K562 (cell line): ENCODE data around the gene C1orf167. TPM values are rescaled to one million over a fixed set of nuclear protein-coding genes. Genes with fewer than 3 reads are reported as not detected.
A peak's percentile ranks its signal among the peaks of the same experiment; 100 is the strongest.

Experiments used
- ATF4 ChIP-seq: fragments of 450-650 bp; formaldehyde crosslinking; IDR thresholded peaks from 2 replicates; pipeline ENCODE4 v1.4.0; 2022; ENCODE audit warnings: mild to moderate bottlenecking, moderate library complexity
- BRD9 ChIP-seq: fragments of 450-650 bp; IDR thresholded peaks from 2 replicates; pipeline ENCODE4 v1.6.1; 2018; ENCODE audit warnings: low read depth; ENCODE audit not compliant: partially characterized antibody
- C11orf30 ChIP-seq: fragments of 450-650 bp; IDR thresholded peaks from 2 replicates; pipeline ENCODE4 v1.6.1; 2016; ENCODE audit warnings: low read depth, mild to moderate bottlenecking
- CTBP1 ChIP-seq: fragments of 450-650 bp; IDR thresholded peaks from 2 replicates; pipeline ENCODE4 v1.6.1; 2016; ENCODE audit warnings: borderline replicate concordance
- CTCF ChIP-seq, 3 experiments: IDR thresholded peaks in 2 of 3; conservative IDR thresholded peaks in 1 of 3; 2 replicates each; pipeline ENCODE4 v1.5.1; 2011 to 2012; ENCODE audit warnings: low read length in 3 of 3, mild to moderate bottlenecking in 3 of 3, control low read depth in 2 of 3, improper control_type of control experiment in 1 of 3, inconsistent platforms in 1 of 3, low read depth in 1 of 3, mixed read lengths in 1 of 3, moderate library complexity in 1 of 3; ENCODE audit not compliant: insufficient read depth in 2 of 3
- E4F1 ChIP-seq: fragments of 250-450 bp; sonication (Bioruptor Pico); IDR thresholded peaks from 2 replicates; pipeline ENCODE4 v1.5.0; 2021; ENCODE audit warnings: mild to moderate bottlenecking, borderline replicate concordance
- HDGF ChIP-seq: fragments of 450-650 bp; IDR thresholded peaks from 2 replicates; pipeline ENCODE4 v1.6.1; 2016
- KDM2B ChIP-seq: fragments of 250-450 bp; sonication (Bioruptor Pico); IDR thresholded peaks from 2 replicates; pipeline ENCODE4 v1.8.0; 2021; ENCODE audit warnings: mild to moderate bottlenecking, moderate library complexity
- KDM4B ChIP-seq, 2 experiments: fragments of 450-650 bp in 1 of 2; sonication (generic) in 1 of 2; IDR thresholded peaks; 2 replicates each; pipeline ENCODE4 v1.6.1; 2016 to 2017; ENCODE audit warnings: borderline replicate concordance in 2 of 2, antibody characterized with exemption in 1 of 2, low read depth in 1 of 2, mild to moderate bottlenecking in 1 of 2
- PHF21A ChIP-seq: fragments of 450-650 bp; IDR thresholded peaks from 2 replicates; pipeline ENCODE4 v1.6.1; 2017; ENCODE audit warnings: low read depth, borderline replicate concordance
- PREB ChIP-seq: sonication (generic); formaldehyde crosslinking; IDR thresholded peaks from 2 replicates; pipeline ENCODE4 v1.8.1; 2023; ENCODE audit warnings: mild to moderate bottlenecking, missing genetic modification reagents
- PTTG1 ChIP-seq: fragments of 450-650 bp; IDR thresholded peaks from 2 replicates; pipeline ENCODE4 v1.6.1; 2016; ENCODE audit warnings: low read depth, mild to moderate bottlenecking, missing genetic modification characterization, missing compliant biosample characterization
- RBM34 ChIP-seq: fragments of 200-400 bp; formaldehyde crosslinking; IDR thresholded peaks from 2 replicates; pipeline ENCODE4 v1.6.1; 2018; ENCODE audit warnings: low read length, borderline replicate concordance; ENCODE audit not compliant: insufficient read depth
- TBL1XR1 ChIP-seq, 2 experiments: IDR thresholded peaks; 2 replicates each; pipeline ENCODE4 v1.6.1; 2012; ENCODE audit warnings: improper control_type of control experiment in 2 of 2, low read length in 2 of 2, mild to moderate bottlenecking in 1 of 2
- USF1 ChIP-seq: sonication (generic); formaldehyde crosslinking; IDR thresholded peaks from 2 replicates; pipeline ENCODE4 v1.9.0; 2022; ENCODE audit warnings: mild to moderate bottlenecking, missing genetic modification reagents
- WHSC1 ChIP-seq: IDR thresholded peaks from one replicate; pipeline ENCODE4 v1.6.1; 2012; ENCODE audit warnings: low read length, control low read depth, inconsistent platforms
- YY1 ChIP-seq, 3 experiments: IDR thresholded peaks; 2 replicates each; pipeline ENCODE4 v1.6.1; 2011; ENCODE audit warnings: low read length in 2 of 3, mild to moderate bottlenecking in 2 of 3, moderate library complexity in 2 of 3, borderline replicate concordance in 1 of 3, control low read depth in 1 of 3, low read depth in 1 of 3; ENCODE audit not compliant: insufficient read depth in 3 of 3, insufficient replicate concordance in 2 of 3, control insufficient read depth in 1 of 3, insufficient read length in 1 of 3; ENCODE audit errors: extremely low read depth in 1 of 3
- ZNF121 ChIP-seq: sonication (generic); formaldehyde crosslinking; conservative IDR thresholded peaks from 2 replicates; pipeline ENCODE4 v1.8.0; 2022; ENCODE audit warnings: missing genetic modification reagents
- polyA plus RNA-seq, 8 experiments: library from polyadenylated mRNA; depleted of rRNA in 4 of 8; stranded (reverse) in 5 of 8; unstranded in 3 of 8; fragments of >200 nt; fragmentation: Nextera tagmentation in 2 of 8; fragmentation: Illumina TruSeq in 1 of 8; extraction: Ambion mirVana in 2 of 8; extraction: Trizol in 1 of 8; gene quantifications; 2 replicates each; pipeline versions ENCODE4 v1.2.1 to v1.2.3, GENCODE V29; 2011 to 2014; ENCODE audit warnings: inconsistent platforms in 1 of 8, missing spikeins in 1 of 8
- total RNA-seq, 7 experiments: library from RNA; depleted of rRNA in 6 of 7; stranded (reverse); fragments of >200 nt in 6 of 7; fragmentation: Illumina TruSeq in 2 of 7; extraction: Trizol in 2 of 7; gene quantifications; 2 replicates each; pipeline versions ENCODE4 v1.2.1 to v1.2.3, GENCODE V29; 2011 to 2021; ENCODE audit warnings: low replicate concordance in 1 of 7

Gene C1orf167
- total and polyA plus RNA-seq, 9 of the 15 experiments (the other 6 are each of a cell fraction or from before 2014, with no cell fraction given): 0.22 to 0.86 (median 0.31) TPM; not detected in 2

GRCh38 chr1:11838349-11839272 lies 76.6 kb downstream of the C1orf167 start (continued):
- TF ChIP-seq USF1 (CRISPR knock-in tag) (peak; percentile 62; the same call in 1 of the 2 replicates), KDM4B (IDR thresholded peaks at IDR 0.05; ENCODE audit: borderline replicate concordance in 2 of 2, low read depth in 1 of 2) (no peak), HDGF (peak; percentile 83; the same call in 1 of the 2 replicates), CTCF (IDR thresholded peaks at IDR 0.05 in 2 of 3, conservative IDR thresholded peaks at IDR 0.05 in 1 of 3; ENCODE audit: insufficient read depth in 2 of 3, low read depth in 1 of 3, low read length in 3 of 3) (peak; percentile 98 to 99 (median 99)), PHF21A (no peak), YY1 (IDR thresholded peaks at IDR 0.05; ENCODE audit: borderline replicate concordance in 1 of 3, control insufficient read depth in 1 of 3, extremely low read depth in 1 of 3, insufficient read depth in 3 of 3, insufficient read length in 1 of 3, insufficient replicate concordance in 2 of 3, low read depth in 1 of 3, low read length in 2 of 3) (peak in 1 of 3 experiments; percentile 22), KDM2B (CRISPR knock-in tag) (no peak), CTBP1 (peak; percentile 58; the same call in 1 of the 2 replicates), WHSC1 (no peak), RBM34 (no peak), C11orf30 (no peak), E4F1 (no peak), TBL1XR1 (IDR thresholded peaks at IDR 0.05; ENCODE audit: low read length in 2 of 2) (no peak), PTTG1 (tag) (no peak), PREB (CRISPR knock-in tag) (no peak), ZNF121 (CRISPR knock-in tag) (no peak), BRD9 (no peak), ATF4 (CRISPR knock-in tag) (no peak)
